Testis (tissue), 2 donors: Measurements from ENCODE around the gene TBC1D25.

Source experiments
- POLR2A ChIP-seq: fragments of 450-650 bp; IDR thresholded peaks from one replicate; pipeline ENCODE4 v1.6.1; 2017; ENCODE audit warnings: antibody characterized with exemption, mild to moderate bottlenecking, moderate library complexity
- TF ChIP-seq, protein P1 (sequence below), 3 experiments: fragments of 450-650 bp in 2 of 3; fragments of 200-600 bp in 1 of 3; sonication (generic) in 1 of 3; IDR thresholded peaks; one replicate each; pipeline ENCODE4 v1.5.1; 2016 to 2019; ENCODE audit warnings: antibody characterized with exemption in 3 of 3, mild to moderate bottlenecking in 2 of 3, moderate library complexity in 1 of 3

DNA sequence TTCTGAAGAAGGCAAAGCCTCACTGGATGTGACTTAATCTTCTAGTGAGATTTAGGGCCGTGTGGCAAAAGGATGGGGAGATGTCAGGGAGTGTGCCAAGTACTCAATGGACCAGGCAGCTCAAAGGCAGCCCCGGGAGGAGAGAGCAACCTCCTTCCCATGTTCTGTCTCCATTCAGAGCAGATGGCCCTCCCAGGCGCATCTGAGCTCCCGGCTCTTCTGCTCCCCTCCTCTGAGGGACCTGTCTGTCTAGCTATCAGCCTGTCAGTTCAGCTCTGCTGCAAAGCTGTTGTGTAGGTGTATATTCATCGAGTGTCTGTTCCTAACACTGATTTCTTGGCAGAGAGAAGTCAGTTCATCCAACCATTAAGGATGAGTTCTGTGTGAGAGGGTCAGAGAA, 41.6 kb upstream of the TBC1D25 start:
- TF ChIP-seq, protein P1, sequence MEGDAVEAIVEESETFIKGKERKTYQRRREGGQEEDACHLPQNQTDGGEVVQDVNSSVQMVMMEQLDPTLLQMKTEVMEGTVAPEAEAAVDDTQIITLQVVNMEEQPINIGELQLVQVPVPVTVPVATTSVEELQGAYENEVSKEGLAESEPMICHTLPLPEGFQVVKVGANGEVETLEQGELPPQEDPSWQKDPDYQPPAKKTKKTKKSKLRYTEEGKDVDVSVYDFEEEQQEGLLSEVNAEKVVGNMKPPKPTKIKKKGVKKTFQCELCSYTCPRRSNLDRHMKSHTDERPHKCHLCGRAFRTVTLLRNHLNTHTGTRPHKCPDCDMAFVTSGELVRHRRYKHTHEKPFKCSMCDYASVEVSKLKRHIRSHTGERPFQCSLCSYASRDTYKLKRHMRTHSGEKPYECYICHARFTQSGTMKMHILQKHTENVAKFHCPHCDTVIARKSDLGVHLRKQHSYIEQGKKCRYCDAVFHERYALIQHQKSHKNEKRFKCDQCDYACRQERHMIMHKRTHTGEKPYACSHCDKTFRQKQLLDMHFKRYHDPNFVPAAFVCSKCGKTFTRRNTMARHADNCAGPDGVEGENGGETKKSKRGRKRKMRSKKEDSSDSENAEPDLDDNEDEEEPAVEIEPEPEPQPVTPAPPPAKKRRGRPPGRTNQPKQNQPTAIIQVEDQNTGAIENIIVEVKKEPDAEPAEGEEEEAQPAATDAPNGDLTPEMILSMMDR (IDR thresholded peaks at IDR 0.05) = no peak
- TF ChIP-seq POLR2A = no peak
